CD4-positive, alpha-beta T cell treated with Interleukin-17A for 1 hour (primary cell): ENCODE results near the gene NKD2.
A peak's percentile ranks its signal among the peaks of the same experiment; 100 is the strongest.

Source experiments
- DNase-seq: peaks from one replicate; pipeline ENCODE4 v3.0.0-alpha.2; 2020

Gene NKD2

GRCh38 chr5:1001406-1002270 is 7.0 kb upstream of the NKD2 start:
- DNase-seq = no peak

DNA sequence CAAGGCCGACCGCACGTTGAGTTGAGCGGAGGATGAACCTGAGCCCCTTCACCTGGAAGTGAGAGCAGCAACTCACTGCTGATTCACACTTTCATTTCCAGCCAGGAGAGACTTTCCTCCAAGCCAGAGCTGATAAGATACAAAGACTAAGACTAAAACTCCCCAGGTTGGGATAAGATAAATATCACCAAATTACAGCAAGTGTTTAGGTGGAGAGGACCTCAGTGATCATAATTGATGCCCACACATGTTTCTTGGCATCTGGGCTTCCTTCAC is 6.4 kb upstream of the NKD2 start:
- DNase-seq = no peak

- DNase-seq = no peak
Measured at GRCh38 chr5:1002836-1003235, 5.8 kb upstream of the NKD2 start.

GRCh38 chr5:1003296-1003937 is 5.2 kb upstream of the NKD2 start:
- peak; percentile 31 for DNase-seq

GRCh38 chr5:1004461-1005248 is 3.9 kb upstream of the NKD2 start:
- DNase-seq = peak; percentile 48

DNA sequence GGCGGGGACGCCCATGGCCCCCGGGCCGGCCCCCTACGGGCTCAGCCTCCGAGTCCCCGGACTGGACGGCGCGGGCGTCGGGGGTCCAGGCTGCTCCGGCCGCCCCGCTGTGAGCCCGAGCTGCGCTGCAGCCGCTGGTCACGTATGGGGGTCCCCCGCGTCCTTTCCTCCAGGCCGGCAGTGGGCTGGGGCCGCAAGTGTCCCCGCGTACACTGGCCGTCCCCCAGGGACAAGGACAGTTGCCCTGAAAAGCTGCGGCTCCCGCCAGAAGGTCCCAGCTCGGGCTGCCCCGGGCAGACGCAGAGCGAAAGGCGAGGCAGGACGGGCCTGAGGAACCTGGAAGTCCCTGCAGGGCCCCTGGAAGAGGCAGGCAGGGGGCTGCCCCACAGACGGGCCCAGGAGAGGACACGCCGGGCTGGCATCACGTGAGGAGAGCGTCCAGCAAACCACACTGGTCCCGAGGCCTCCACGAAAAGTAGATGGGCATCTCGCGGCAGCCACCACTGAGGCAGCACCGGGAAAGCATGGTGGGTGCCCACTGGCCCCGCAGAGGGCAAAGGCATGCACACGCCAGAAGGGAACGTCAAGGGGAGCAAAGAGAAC is 3.3 kb upstream of the NKD2 start:
- DNase-seq = no peak

GRCh38 chr5:1005904-1006655 is 2.5 kb upstream of the NKD2 start:
- no peak for DNase-seq

DNA sequence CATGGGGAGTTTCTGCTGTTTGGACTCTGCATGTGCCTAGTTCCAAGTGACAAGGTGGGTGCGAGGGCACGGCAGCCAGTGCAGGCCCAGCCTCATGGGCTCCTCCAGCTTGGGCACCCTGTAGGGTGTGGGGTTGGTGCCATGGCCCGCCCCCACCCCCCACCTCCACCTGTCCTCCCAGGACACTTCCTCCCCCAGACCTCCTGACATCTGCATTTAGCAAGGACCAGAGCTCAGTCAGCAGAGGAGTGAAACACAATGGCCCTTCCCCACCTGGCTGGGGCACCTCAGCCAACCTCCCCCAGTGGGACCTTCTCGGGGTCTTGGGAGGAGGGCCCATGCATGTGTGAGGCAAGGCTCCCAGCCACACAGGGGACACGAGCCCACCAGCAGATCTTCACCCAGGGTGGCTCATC is 1.9 kb upstream of the NKD2 start:
- no peak for DNase-seq

DNA sequence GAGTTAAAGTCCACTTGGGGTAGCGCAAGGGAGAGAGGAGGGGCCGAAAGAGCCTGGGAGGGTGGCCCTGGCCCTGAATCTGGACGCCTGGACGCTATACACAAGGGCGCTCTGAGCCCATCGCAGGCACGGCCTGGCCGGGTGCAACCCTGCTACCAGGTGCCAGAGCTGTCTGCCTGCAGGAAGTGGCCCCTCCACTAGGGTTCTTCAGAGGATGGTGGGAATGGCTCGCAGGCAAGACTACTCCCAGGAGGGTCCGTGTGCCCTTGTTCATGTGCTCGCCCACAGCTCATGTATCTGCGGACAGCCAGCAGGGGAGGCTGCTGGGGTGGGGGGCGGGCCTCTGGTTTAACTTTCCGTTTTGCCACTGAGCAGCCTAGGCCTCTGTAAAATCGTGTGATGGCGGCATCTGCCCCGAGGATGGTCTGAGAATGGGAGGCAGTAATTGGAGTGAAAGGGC is 1.4 kb upstream of the NKD2 start:
- no peak for DNase-seq

DNA sequence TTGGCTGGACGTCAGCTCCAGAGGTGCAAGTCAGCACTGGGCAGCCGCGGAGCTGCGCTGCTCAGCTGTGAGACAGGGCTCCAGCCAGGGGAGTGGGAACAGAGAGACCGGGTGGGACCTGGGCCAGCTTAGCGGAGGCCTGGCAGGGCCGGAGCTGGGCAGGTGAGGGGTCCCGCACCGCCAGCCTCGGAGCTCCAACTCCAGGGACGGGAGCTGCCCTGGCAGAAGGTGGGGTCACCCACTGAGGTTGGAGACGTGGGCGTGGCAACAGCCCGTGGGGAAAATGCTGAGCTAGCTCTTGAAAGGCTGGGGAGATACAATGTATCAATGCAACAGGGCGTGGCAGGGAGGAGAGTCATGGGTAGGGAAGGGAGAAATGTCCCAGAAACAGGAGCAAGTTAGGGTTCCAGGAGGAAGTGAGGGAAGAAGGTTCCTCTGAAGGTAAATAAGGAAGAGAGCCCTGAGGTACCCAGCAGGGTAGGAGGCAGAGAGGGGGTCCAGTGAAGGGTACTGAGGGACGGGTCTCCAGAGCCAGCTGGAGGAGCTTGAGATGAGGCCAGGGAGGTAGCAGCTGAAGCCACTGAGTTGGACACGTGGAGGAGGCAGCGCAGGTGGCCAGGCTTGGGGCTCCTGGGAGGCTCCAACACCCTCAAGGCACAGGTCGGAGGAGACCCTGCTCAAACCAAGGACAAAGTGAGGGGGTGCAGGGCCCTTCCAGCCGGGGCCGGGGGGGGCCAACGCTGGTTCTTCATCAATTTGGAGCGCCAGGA is 736 bp upstream of the NKD2 start:
- no peak for DNase-seq

- no peak for DNase-seq
Measured at GRCh38 chr5:1009359-1010180, 968 bp downstream of the NKD2 start.

DNA sequence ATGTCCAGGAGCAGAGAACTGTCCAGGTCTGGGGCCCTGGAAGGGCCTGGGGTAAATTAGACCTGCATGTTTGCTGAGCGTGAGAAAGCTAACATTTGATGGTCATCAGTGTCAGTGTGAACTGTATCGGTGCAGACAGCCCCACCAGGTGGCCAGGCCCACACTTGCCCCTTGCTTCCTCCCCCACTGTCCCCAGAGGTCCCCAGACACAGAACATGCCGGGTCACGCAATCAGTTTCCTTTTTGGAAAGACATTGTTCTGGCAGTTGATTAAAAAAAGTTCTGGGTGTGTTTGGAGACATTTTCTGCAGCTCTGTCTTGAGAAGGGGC is 1.5 kb downstream of the NKD2 start:
- DNase-seq = no peak

DNA sequence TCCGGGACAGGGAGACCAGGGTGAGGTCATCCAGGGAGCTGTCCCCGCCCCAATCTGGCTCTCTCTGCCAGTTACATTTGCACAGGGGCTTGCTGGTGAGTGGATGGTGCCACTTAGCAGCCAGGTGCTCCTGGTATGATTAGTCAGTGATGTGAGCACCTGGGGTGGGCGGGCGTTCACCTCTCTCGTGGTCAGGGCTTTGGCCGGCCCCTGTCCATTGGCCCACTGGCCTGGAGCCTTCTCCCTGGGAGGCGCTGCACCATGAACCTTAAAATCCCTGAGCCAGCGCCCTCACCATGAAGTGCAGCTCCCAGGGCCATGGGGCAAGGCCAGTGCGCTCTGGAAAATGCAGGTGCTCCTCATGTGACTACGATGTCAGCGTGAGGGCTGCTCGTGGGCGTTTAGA is 2.0 kb downstream of the NKD2 start:
- no peak for DNase-seq

DNA sequence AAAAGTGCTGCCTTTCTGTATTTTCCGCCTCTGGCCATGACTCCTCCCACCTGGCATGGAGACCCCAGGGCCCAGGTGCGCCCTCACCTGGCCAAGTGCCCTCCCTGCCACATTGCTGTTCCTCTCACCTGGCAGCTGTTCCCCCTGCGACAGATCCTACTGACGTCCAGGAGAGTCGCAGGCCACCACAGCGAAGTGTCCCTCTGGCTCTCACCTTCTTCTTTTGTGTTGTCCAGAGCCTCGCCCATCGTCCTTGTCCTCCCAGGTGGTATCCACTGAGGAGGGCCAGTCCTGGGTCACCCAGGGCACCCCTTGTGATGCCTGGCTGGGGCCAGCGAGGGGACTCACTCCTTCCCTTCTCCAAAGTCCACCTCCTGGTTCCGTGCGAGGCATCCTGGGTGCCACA is 2.6 kb downstream of the NKD2 start:
- DNase-seq = peak; percentile 34

DNA sequence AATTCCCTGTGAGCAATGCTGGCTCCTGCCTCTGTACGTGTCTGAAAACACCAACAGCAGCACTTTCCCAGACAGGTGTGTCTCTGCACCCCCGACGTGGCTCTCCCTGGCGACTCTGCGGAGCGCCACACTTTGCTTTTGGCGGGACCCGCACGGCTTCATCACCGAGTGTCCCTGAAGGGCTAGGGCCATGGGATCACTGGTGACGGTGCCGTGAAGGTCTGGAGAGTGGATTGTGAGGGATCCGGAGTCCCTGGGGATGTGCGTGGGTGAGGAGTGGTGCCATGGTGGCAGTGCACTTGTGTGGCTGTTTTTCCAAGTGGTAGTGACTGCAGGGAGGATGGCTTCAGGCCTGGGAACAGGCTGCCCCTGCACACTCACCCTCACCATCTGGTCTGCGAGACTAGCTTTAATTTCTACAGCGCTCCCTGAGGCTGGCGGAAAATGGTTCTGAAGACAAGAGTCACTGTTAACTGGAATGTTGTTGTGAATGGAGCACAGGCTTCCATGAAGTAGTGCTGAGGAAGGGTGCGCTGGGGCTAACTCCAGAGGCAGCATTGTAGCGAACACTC is 3.2 kb downstream of the NKD2 start:
- DNase-seq = no peak

- DNase-seq = no peak
Measured at GRCh38 chr5:1012313-1012841, 3.8 kb downstream of the NKD2 start.

GRCh38 chr5:1012900-1013237 is 4.3 kb downstream of the NKD2 start:
- no peak for DNase-seq

- no peak for DNase-seq
Measured at GRCh38 chr5:1013238-1013947, 4.8 kb downstream of the NKD2 start.

GRCh38 chr5:1013948-1014301 is 5.3 kb downstream of the NKD2 start:
- DNase-seq = no peak

DNA sequence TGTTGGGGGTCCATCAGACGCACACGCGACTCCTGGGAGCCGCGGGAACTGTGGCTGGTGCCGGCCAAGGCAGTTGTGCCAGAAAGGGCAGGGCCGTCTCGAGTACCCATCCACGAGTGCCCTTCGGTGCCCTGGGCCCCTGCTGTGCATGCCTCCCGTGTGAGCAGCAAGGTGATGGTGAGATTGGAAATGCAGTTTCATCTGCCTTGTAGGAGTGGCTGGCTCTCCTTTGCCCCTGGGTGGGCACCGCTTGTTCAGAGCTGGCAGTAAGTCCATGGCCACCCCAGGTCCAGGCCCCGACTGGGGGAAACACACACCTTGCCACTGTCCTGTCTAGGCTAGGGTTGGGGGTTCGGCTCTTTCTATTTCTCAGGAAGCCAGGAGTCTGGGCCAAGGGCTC is 5.7 kb downstream of the NKD2 start:
- no peak for DNase-seq
